GM19468 (cell line): ENCODE data around the gene CREG2.
"Not testable (repeated sequence)": the region's sequence is repeated elsewhere in the genome, so short reads cannot be mapped to it uniquely, and the experiment has no call there.

Experiments used
- ATAC-seq: cut with Tn5 transposase; IDR thresholded peaks from one replicate; pipeline ENCODE4 v1.9.1; 2021; ENCODE audit warnings: mild to moderate bottlenecking, moderate library complexity, moderate number of reproducible peaks; ENCODE audit not compliant: unreplicated experiment; ENCODE audit errors: extremely low read depth

Gene CREG2

DNA sequence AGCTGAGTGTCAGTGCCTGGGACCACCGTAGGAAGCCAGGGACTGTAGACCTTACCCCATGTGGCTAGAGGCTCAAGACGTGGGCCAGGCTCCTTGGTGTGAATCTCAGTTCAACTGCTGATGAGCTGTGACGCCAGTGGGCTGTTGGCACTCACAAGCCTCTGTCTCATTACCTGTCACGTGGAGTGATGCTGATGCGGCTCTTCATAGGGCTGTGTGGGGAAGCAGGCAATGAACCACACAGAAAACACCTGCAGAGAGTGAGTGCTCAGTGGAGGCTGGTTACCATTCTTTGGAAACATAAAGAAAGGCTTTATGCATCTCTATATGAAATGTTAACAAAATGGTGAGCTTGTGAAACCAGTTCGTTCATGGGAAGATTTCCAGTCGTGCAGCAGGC lies 36.1 kb downstream of the CREG2 start:
- no peak for ATAC-seq

DNA sequence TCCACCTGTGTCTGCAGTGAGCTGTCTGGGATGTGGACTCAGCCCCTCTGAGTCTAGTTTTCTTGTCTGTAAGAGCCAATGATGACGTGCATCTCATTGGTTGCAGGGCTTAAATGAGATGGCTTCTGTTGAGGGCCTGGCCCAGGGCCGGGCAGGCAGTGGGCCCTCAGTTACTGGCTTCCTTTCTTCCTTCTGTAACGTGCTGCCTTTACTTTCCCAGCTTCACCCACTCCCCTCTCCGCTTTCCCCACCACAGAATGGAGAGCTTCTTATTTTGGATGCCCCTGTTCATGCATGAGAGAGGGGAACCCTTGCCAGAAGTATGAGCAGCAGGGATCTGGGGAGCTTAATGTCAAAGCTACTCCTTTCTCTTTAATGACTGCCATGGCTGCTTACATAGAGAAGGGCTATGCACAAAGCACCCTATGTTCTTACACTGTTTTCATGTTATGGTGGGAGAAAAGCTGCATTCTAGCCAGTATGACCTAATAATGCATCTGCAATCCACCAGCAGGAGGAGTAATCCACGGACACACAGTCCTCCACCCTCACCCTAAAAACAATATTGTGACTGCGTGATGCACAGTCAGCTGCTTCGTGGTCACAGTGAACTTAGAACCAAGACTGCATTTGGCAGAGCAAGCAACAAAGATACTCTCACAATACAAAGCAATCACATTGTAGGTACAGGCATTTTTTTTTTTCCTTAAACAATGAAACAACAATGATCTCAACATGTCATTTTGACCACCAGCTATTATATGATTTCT lies 37.2 kb downstream of the CREG2 start:
- no peak for ATAC-seq

DNA sequence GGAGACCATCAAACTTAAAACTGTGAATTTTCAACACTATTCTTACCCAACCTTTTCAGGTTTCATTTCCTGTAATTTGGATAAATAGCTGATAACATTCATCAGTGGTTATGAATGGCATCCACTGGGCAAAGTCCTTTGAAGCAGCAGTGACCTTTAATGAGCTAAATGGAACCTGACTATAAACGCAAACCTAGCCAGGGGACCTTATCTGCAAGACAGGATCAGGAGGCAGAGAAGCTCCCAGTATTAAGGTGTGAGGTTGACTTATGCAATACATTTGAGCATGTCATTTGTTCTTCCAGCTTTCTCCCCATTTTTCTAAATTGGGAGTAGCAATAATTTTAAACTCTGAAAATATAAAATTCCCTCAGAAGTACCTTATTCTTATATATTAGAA lies 38.4 kb downstream of the CREG2 start:
- ATAC-seq = no peak

DNA sequence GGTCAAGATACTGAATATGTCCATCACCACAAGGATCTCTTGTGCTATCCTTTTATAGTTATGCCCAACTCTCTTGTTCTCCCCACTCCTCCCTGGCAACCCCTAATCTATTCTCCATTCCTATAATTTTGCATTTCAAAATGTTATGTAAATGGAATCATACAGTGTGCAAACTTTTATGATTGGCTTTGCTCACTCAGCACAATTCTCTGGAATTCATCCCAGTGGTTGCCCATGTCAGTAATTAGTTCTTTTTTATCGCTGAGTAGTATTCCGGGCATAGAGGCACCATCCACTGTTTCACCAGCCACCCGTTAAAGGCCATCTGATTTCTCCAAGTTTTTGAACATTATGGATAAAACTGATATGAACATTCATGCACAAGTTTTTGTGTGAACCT lies 40.4 kb downstream of the CREG2 start:
- ATAC-seq = no peak

DNA sequence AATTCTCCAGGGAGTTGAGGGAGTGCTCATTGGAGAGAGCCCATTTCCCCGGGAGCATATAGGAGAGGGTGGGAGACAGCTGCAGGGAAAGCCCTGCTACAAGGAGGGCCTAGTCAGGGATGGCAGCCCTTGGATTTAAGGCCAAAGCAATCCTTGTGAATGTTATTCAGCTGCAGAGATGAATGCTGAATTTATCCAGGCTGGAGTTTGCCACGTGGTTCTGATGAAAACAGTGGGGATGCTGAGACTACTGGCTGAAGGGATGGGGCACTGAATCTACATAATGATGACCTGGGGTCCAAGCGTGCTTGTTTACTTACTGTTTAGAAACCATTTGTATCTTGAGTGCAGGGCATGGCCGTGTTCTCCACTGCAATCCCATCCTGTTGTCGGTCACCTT lies 43.2 kb downstream of the CREG2 start:
- ATAC-seq = no peak

DNA sequence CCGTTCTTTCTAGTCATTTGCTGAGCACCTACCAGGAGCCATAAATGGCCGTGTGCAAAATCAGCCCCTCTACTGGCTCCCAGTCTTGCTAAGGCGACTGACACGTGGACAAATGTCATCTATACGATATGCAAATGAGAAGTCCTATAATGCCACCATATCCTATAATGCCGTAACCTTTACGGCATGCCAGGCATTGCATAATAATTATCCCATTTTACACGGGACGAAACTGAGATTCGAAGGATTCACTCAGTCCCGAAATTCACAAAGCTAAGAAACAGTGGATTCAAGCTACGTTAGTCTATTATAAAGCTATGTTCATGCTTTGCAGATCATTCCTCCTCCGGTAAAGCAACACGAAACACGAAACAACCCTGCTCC lies 44.7 kb downstream of the CREG2 start:
- ATAC-seq = no peak

DNA sequence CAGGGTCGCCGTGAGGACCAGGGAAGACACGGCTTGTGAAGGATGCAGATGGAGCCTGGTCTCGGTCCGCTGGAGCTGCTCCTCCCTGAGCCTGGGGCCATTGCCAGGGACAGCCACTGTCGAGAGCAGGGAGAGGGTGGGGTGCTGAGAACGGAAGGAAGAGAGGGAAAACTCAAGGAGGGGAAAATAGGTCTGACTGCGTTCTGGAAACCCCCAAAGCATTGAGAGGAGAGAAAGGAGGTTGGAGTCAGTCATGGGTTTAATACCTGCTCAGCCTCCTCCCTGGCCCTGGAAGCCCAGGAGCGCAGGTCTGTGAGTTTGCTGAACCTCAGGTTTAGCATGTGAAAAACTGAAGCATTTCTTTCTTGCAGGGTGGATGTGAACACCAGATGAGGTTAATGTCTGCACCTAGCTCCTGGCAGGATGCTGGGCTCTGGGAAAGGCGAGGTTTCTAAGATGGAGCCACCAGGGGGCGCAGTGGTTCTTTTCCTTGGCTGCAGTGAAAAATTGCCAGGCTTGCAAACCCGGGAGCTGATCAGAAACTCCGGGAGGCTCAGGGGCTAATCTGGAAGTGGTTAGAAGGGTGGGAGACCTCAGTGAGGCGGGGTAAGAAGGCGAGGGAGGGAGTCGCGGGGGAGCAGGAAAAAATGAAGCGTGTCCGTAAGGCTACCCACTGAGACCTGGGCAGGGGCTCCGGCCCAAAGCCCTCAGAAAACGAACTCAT lies 45.2 kb downstream of the CREG2 start:
- no peak for ATAC-seq

DNA sequence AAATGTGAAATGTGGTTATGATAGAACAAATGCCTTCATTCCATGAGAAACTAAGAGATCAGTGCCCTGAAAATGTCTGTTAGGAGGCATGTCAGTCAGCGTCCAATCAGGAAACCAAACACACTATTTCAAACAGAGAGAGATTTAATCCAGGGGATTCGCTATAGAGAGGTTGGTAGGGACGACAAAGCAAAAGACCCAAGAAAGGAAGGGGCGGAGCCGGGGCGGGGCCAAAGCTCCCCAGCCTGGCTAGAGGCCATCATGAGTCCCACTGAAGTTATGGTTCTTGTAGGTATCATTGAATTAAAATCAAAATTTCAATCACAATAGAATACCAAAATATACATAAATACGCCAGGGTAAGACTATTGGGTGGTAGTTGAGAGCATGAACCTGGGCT lies 45.9 kb downstream of the CREG2 start:
- ATAC-seq = no peak

DNA sequence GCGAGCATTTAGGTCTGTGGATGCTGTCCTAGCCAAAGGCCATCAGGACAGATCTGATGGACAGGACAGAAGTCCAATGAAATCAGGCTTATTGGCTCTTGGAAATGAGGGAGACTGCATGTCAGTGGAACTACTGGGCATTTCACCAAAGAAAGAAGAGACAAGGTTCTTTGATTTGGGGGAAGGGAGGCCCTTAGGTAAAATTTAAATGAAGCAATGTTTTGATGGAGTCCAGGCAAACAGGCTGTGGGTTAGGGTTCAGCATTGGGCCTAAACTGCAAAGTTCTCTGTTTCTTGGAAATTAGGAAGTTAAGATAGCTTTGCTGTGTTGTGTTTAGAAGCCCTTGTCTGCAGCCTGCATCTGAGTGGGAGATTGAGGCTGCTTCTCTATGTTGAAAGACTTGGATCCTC lies 47.2 kb downstream of the CREG2 start:
- no peak for ATAC-seq

DNA sequence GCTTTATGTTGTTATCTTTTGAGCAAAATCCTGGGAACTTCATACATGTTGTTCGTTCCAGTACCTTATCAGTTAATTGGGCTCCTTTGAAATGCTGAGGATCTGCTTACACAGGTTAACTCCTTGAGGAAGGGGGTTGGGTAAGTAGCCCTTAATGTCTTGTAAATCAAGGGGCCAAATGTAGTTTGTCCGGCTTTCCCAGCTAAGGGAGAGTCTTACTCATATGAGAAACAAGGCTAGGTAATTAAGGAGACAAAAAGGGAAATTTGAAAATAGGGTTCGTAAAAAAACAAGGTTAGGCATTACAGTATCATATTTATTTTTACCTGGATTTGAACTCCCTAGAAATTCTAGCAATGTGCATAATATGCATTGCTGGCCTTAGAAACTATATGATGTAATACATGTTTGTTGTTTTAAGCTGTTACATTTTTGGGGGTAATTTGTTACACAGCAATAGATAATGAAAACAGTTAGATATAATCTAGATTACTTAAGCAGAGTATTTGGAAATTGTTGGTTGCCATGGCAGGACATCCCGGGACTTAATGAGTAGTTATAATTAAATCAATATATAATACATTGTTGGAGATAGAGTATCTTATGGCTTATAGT lies 47.9 kb downstream of the CREG2 start:
- ATAC-seq = no peak

DNA sequence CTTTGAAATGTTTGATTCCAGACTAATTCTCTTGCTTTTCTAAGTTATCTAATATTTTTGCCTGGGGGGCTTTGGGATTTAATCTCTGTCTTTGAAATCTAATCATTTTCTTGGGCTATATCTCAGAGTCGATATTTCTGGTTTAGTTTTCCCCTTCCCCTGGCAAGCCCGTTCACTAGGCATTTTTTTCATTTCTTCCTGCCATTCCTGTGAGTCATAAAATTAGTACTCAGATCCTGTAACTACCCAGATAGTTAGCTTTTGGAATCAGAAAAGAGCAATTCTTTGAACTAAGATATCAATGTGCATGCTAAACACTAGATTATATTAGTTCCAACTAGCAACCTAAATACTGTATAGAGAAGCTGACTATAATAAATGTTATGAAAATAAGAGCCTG lies 49.4 kb downstream of the CREG2 start:
- ATAC-seq = no peak

DNA sequence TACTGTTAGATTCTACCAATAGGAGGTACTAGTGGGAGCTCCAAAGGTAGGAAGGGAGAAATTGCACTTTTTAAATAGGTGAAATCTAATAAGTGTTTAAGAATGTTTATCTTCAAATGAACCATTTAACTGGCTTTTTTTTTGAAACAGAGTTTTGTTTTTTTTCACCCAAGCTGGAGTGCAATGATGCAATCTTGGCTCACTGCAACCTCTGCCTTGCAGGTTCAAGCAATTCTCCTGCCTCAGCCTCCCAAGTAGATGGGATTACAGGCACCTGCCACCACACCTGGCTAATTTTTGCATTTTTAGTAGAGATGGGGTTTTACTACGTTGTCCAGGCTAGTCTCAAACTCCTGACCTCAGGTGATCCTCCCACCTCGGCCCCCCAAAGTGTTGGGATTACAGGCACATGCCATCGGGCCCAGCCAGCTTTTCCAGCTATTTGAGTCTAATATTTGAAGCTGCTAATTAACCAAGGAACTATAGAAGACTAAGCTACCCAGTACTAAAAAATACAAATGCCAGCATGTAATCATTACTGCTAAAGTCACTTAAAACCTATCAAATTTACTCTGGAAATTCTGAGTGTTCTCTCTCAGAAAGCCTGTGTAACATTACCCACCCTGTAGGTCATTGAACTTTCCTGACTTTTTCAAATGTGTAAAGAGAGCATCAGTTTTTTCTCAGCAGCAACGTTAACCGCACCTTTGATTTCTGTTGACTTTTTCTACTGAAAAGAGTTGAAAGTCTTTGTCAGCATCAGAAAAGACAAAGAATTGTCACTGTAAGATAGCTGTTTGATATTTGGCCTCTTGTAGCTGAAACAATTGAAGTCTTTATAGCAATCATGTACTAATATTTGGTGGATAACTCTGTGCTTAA lies 54.2 kb downstream of the CREG2 start:
- no peak for ATAC-seq

DNA sequence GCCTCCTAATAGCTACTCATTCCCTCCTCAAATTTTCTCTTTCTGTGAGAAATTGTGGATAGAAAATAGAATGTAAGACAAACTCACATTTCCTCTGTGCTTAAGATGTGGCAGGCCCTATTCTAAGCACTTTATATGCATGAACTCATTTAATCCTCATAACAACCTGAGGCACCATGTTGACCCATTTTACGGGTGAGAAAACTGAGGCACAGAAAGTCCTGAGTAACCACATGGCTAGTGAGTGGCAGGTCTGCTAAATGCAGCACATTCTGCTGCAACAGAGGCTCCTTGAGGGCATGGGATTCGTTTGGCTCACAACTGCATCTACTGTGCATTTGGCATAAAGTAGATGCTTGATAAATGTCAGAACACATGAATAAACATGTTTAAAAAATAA lies 56.1 kb downstream of the CREG2 start:
- no peak for ATAC-seq

DNA sequence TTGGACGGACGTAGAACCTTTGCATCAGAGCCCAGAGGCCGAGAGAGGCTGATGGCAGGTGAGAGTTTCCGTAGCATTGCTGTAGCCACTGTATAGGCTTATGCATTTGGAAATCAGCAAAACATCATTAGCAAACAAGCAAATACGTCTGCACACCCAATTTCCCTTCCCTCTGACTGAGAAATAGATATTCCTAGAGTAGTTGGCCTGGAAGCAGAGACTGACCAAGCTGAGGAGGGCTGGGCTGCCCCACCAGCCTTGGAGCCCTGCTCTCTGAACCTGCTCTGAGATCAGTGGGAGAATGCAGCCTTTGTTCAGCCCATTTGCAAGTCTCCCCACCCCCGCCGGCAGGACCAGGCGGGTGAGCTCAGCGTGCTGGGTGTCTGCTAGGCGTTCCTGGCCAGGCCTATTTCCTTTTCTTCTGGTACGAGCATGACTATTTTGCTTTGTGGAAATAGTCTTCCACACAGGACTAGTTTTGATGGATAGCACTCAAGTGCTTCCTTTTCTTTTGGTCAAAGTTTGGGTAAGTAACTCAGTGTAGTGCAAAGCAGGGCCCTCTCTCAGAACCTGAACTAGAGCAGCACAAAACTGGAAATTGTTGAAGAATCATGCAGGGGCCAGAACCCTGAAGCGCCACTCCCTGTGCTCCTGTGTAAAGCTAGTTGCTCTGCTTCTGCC lies 56.9 kb downstream of the CREG2 start:
- ATAC-seq = no peak

DNA sequence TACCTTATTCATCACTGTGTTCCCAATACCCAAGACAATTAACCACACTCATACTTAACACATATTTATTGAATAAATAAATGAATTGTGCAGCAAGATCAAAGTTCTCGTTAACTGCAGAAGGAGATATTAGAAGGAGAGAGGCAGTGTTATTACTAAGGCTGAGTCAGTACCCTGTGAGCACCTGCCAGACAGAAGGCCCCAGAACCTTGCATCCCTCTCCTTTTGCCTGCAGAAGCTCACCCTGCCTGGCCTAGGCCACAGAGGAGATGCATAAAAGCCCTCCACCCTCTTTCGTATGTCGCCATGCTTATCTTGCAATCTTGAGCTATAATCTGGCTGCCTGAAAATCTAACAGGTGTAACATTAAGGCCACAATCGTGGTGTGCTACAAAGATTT lies 58.3 kb downstream of the CREG2 start:
- ATAC-seq = no peak

DNA sequence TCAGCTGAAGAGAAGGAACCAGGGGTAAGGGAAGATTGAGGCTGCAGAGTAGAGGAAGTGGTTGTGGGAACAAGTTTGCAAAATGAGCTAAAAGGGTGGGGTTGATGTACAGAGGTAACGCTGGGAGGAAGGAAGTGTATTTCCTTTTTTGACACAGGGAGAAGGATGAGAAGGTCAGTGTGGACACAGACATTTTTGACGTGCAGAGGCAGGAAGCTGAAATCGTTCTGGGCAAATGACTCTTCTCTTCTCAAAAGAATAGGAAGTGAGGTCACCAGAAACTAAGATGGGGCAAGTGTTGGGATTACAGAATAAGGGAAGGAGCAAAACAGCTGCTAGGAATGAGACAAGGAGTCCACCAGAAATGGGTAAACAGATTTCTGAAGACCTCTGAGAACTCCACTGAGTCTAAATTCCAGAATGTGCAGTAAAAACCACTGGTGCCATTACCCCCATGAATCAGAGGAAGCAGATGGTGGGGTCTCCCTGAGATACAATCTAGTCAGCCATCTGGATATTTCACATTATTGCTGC lies 58.8 kb downstream of the CREG2 start:
- no peak for ATAC-seq

DNA sequence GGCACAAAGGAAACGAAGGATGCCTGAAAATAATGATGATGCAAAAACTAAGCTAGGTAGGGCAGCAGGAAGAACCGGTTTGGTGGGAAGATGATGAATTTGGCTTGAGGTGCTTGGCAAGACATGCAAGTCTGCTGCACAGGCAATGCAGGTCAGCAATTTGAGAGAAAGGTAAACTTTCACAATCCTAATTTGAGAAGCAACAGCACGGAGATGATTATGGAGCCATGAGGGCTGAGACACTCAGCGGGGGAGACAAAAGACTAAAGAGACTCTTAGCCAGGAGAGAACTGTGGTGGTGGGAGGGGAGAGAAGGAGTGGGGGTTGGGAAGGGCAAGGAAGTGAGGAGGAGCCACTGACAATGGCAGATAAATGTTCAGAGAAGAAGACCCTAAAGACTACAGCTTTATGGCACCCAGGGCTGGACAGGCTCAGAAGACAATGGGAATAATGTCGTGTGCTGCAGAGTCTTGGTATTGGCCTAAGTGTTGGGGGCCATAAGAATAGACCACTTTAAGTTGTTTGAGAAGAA lies 59.4 kb downstream of the CREG2 start:
- ATAC-seq = no peak

DNA sequence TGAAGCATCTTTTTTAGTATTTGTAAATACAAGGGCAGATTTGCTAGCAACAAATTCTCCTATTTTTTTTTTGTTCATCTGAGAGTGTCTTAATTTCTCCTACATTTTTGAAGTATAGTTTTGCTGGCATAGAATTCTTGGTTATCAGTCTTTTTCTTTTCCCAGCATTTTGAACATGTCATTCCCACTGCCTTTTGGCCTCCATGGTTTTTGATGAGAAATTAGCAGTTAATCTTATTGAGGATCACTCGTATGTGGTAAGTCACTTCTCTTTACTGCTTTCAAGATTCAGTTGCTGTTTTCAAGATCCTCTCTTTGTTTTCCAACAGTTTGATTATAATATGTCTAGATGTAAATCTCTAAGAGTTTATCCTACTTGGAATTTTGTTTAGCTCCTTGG lies 61.9 kb downstream of the CREG2 start:
- no peak for ATAC-seq

DNA sequence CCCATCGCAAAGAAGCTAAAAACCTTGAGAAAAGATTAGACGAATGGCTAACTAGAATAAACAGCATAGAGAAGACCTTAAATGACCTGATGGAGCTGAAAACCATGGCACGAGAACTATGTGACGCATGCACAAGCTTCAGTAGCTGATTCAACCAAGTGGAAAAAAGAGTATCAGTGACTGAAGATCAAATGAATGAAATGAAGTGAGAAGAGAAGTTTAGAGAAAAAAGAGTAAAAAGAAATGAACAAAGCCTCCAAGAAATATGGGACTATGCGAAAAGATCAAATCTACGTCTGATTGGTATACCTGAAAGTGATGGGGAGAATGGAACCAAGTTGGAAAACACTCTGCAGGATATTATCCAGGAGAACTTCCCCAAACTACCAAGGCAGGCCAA lies 70.7 kb downstream of the CREG2 start:
- not testable (repeated sequence) for ATAC-seq

DNA sequence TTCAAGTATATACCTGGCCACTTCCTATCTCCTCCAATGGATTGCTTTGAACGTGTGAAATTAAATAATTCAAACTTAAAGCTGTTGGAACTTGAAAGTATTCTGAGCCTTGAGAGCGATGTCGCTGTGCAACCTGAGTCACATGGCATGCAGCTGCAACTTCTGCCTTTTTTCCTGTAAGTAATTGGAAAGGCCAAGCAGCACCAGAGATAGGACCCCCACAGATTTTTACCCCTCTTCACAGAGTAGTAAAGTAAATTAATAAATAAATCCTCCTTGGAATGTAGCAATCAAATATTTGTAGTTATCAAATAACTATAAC lies 75.6 kb downstream of the CREG2 start:
- ATAC-seq = no peak
